Measurements from ENCODE around the gene MT1HL1. TPM values are rescaled to one million over a fixed set of nuclear protein-coding genes. Genes with fewer than 3 reads are reported as not detected.

The MT1HL1 gene
- polyA plus RNA-seq, 1 donor (not counting 4 experiments of a cell fraction or from before 2014, with no cell fraction given) = not detected

- H3K4me3 ChIP-seq (ENCODE audit: control insufficient read depth in 2 of 3, extremely low read depth in 1 of 3, insufficient read depth in 2 of 3, low read depth in 1 of 3, low read length in 3 of 3) = no peak overlapping the region
- no peaks in the 10 kb centered on the region for H3K79me2 ChIP-seq (ENCODE audit: control insufficient read depth, insufficient read depth, low read length)
- no peak for FAIRE-seq
- dilution Hi-C loops (cut with MboI; ENCODE audit: extremely low pct_ligation_motif_present, low sequenced_read_pairs) = no loop called here
- no peak overlapping the region for H3K4me2 ChIP-seq (ENCODE audit: control insufficient read depth, extremely low read depth, insufficient read depth, low read depth, low read length)
- H3K4me1 ChIP-seq (ENCODE audit: control insufficient read depth, extremely low read depth, insufficient read depth, low read length) = no peaks in the 10 kb centered on the region
- no peaks in the 10 kb centered on the region for H3K27me3 ChIP-seq (ENCODE audit: control insufficient read depth, extremely low read depth, insufficient read depth, low read length)
- H3K9me1 ChIP-seq (ENCODE audit: control insufficient read depth, extremely low read depth, insufficient read depth, low read length) = no peaks in the 10 kb centered on the region
- H3K27ac ChIP-seq (ENCODE audit: control insufficient read depth, insufficient read depth, low read length) = no peak overlapping the region
- H4K20me1 ChIP-seq (ENCODE audit: control insufficient read depth, extremely low read depth, insufficient read depth, low read length) = no peaks in the 10 kb centered on the region
- no peak for DNase-seq (ENCODE audit: low read depth, low spot score)
- H2AFZ ChIP-seq (ENCODE audit: control insufficient read depth, low read length) = no peak overlapping the region
- H3K36me3 ChIP-seq (ENCODE audit: control insufficient read depth in 2 of 2, extremely low read depth in 1 of 2, insufficient read depth in 2 of 2, low read length in 2 of 2) = no peaks in the 10 kb centered on the region
- TF ChIP-seq EZH2 (IDR thresholded peaks at IDR 0.05; ENCODE audit: low read length) = no peak
- TF ChIP-seq, protein P1, sequence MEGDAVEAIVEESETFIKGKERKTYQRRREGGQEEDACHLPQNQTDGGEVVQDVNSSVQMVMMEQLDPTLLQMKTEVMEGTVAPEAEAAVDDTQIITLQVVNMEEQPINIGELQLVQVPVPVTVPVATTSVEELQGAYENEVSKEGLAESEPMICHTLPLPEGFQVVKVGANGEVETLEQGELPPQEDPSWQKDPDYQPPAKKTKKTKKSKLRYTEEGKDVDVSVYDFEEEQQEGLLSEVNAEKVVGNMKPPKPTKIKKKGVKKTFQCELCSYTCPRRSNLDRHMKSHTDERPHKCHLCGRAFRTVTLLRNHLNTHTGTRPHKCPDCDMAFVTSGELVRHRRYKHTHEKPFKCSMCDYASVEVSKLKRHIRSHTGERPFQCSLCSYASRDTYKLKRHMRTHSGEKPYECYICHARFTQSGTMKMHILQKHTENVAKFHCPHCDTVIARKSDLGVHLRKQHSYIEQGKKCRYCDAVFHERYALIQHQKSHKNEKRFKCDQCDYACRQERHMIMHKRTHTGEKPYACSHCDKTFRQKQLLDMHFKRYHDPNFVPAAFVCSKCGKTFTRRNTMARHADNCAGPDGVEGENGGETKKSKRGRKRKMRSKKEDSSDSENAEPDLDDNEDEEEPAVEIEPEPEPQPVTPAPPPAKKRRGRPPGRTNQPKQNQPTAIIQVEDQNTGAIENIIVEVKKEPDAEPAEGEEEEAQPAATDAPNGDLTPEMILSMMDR (optimal IDR thresholded peaks at IDR 0.05 in 1 of 3, IDR thresholded peaks at IDR 0.05 in 1 of 3, conservative IDR thresholded peaks at IDR 0.05 in 1 of 3; ENCODE audit: extremely low read depth in 1 of 3, insufficient read depth in 2 of 3, low read length in 3 of 3) = no peak
- H3K9ac ChIP-seq (ENCODE audit: control insufficient read depth, extremely low read depth, insufficient read depth, low read length) = no peak overlapping the region
- no peaks in the 10 kb centered on the region for H3K9me3 ChIP-seq (ENCODE audit: control insufficient read depth, low read depth, low read length)
These were observed 4.0 kb downstream of the MT1HL1 start for GRCh38 chr1:237000191-237000590.

DNA sequence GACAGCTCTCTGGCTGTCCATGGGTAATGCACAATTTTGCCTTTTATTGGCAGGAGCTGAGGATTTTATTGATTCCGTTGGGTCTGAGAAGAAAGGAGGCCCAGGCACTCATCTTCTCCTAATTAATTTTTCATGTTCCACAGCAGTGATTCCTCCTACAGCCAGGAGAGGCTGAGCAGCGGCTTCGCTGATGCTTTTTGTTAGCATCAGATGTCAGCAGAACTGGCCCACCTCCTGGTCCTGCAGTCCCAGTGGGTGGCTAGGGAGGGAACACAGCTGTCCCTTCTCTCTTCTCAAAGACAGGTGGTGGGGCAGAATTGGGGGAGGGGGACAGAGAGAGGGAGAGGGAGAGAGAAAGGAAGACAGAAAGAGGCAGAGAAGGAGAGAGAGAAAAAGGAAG, 5.7 kb downstream of the MT1HL1 start:
- FAIRE-seq (no peak), DNase-seq (ENCODE audit: low read depth, low spot score) (no peak)
- Histone ChIP-seq H3K4me1 (ENCODE audit: control insufficient read depth, extremely low read depth, insufficient read depth, low read length) (no peaks in the 10 kb centered on the region), H3K9me3 (ENCODE audit: control insufficient read depth, low read depth, low read length) (no peaks in the 10 kb centered on the region), H3K79me2 (ENCODE audit: control insufficient read depth, insufficient read depth, low read length) (no peaks in the 10 kb centered on the region), H3K27me3 (ENCODE audit: control insufficient read depth, extremely low read depth, insufficient read depth, low read length) (no peaks in the 10 kb centered on the region), H4K20me1 (ENCODE audit: control insufficient read depth, extremely low read depth, insufficient read depth, low read length) (no peaks in the 10 kb centered on the region), H3K36me3 (ENCODE audit: control insufficient read depth in 2 of 2, extremely low read depth in 1 of 2, insufficient read depth in 2 of 2, low read length in 2 of 2) (no peaks in the 10 kb centered on the region), H3K9ac (ENCODE audit: control insufficient read depth, extremely low read depth, insufficient read depth, low read length) (no peak overlapping the region), H3K9me1 (ENCODE audit: control insufficient read depth, extremely low read depth, insufficient read depth, low read length) (no peaks in the 10 kb centered on the region), H3K4me3 (ENCODE audit: control insufficient read depth in 2 of 3, extremely low read depth in 1 of 3, insufficient read depth in 2 of 3, low read depth in 1 of 3, low read length in 3 of 3) (no peak overlapping the region), H3K27ac (ENCODE audit: control insufficient read depth, insufficient read depth, low read length) (no peak overlapping the region), H3K4me2 (ENCODE audit: control insufficient read depth, extremely low read depth, insufficient read depth, low read depth, low read length) (no peak overlapping the region), H2AFZ (ENCODE audit: control insufficient read depth, low read length) (no peak overlapping the region)
- no peak for TF ChIP-seq EZH2 (IDR thresholded peaks at IDR 0.05; ENCODE audit: low read length)
- TF ChIP-seq, protein P1 (optimal IDR thresholded peaks at IDR 0.05 in 1 of 3, IDR thresholded peaks at IDR 0.05 in 1 of 3, conservative IDR thresholded peaks at IDR 0.05 in 1 of 3; ENCODE audit: extremely low read depth in 1 of 3, insufficient read depth in 2 of 3, low read length in 3 of 3) = no peak
- dilution Hi-C loops (cut with MboI; ENCODE audit: extremely low pct_ligation_motif_present, low sequenced_read_pairs) = no loop called here

Measured in keratinocyte (primary cell).